GM21717 (cell line): ENCODE results near the gene TCEA2.
"Not testable (repeated sequence)": the region's sequence is repeated elsewhere in the genome, so short reads cannot be mapped to it uniquely, and the experiment has no call there.

Source experiments
- ATAC-seq: cut with Tn5 transposase; IDR thresholded peaks from one replicate; pipeline ENCODE4 v1.9.1; 2021; ENCODE audit warnings: mild to moderate bottlenecking, moderate library complexity; ENCODE audit not compliant: unreplicated experiment

The TCEA2 gene

GRCh38 chr20:64105846-64106434, 42.9 kb downstream of the TCEA2 start:
- no peak for ATAC-seq

- no peak for ATAC-seq
Measured at GRCh38 chr20:64106435-64106961, 43.5 kb downstream of the TCEA2 start.

- ATAC-seq: no peak
Measured at GRCh38 chr20:64106981-64107735, 44.2 kb downstream of the TCEA2 start, which contains the start of gene NPBWR2. TSS of gene NPBWR2 (minus strand) at chr20:64107565. CDS start at chr20:64106831, 734 bp downstream.

GRCh38 chr20:64107736-64108457, 44.9 kb downstream of the TCEA2 start:
- ATAC-seq: no peak

- ATAC-seq: no peak
Measured at GRCh38 chr20:64108731-64109681, 46.0 kb downstream of the TCEA2 start.

- ATAC-seq: no peak
Measured at GRCh38 chr20:64109831-64110391, 46.9 kb downstream of the TCEA2 start.

GRCh38 chr20:64110411-64111068, 47.5 kb downstream of the TCEA2 start:
- no peak for ATAC-seq

GRCh38 chr20:64111841-64112641, 49.0 kb downstream of the TCEA2 start:
- no peak for ATAC-seq

- no peak for ATAC-seq
Measured at GRCh38 chr20:64112691-64113443, 49.9 kb downstream of the TCEA2 start.

- ATAC-seq: no peak
Measured at GRCh38 chr20:64113444-64113775, 50.4 kb downstream of the TCEA2 start.

- no peak for ATAC-seq
Measured at GRCh38 chr20:64113796-64114355, 50.9 kb downstream of the TCEA2 start.

GRCh38 chr20:64114356-64114971, 51.5 kb downstream of the TCEA2 start:
- no peak for ATAC-seq

- no peak for ATAC-seq
Measured at GRCh38 chr20:64115171-64115911, 52.3 kb downstream of the TCEA2 start.

GRCh38 chr20:64116016-64116415, 53.0 kb downstream of the TCEA2 start:
- ATAC-seq: no peak

- ATAC-seq: no peak
Measured at GRCh38 chr20:64116541-64117431, 53.8 kb downstream of the TCEA2 start.

GRCh38 chr20:64117432-64117777, 54.4 kb downstream of the TCEA2 start:
- not testable (repeated sequence) for ATAC-seq
